K562 (cell line): ENCODE measurements around the gene ARHGAP9. TPM values are rescaled to one million over a fixed set of nuclear protein-coding genes. Genes with fewer than 3 reads are reported as not detected.
A peak's percentile ranks its signal among the peaks of the same experiment; 100 is the strongest.

Source experiments
- CHCHD3 ChIP-seq: fragments of 250-450 bp; sonication (Bioruptor Pico); IDR thresholded peaks from 2 replicates; pipeline ENCODE4 v2.1.2; 2022; ENCODE audit warnings: mild to moderate bottlenecking
- CTCFL ChIP-seq: IDR thresholded peaks from 2 replicates; pipeline ENCODE4 v1.6.1; 2011; ENCODE audit warnings: borderline replicate concordance, low read depth, mild to moderate bottlenecking, moderate library complexity, low read length; ENCODE audit not compliant: insufficient read depth, poor library complexity, severe bottlenecking
- HIVEP1 ChIP-seq: fragments of 250-450 bp; sonication (Bioruptor Pico); IDR thresholded peaks from 2 replicates; pipeline ENCODE4 v1.4.0; 2020; ENCODE audit warnings: mild to moderate bottlenecking
- HLTF ChIP-seq: fragments of 450-650 bp; IDR thresholded peaks from 2 replicates; pipeline ENCODE4 v1.6.1; 2016
- HSF4 ChIP-seq: fragments of 250-450 bp; sonication (Bioruptor Pico); IDR thresholded peaks from 2 replicates; pipeline ENCODE4 v2.1.2; 2022; ENCODE audit warnings: mild to moderate bottlenecking, moderate library complexity, borderline replicate concordance
- NFE2 ChIP-seq: IDR thresholded peaks from 2 replicates; pipeline ENCODE4 v1.6.1; 2014; ENCODE audit warnings: antibody characterized with exemption, low read depth
- NR2C1 ChIP-seq, 2 experiments: fragments of 450-650 bp; IDR thresholded peaks; 2 replicates each; pipeline ENCODE4 v1.6.1; 2017; ENCODE audit warnings: mild to moderate bottlenecking in 2 of 2, antibody characterized with exemption in 1 of 2, inconsistent platforms in 1 of 2, missing compliant biosample characterization in 1 of 2, missing genetic modification characterization in 1 of 2
- NR4A1 ChIP-seq, 2 experiments: fragments of 250-450 bp in 1 of 2; fragments of 450-650 bp in 1 of 2; sonication (Bioruptor Pico) in 1 of 2; IDR thresholded peaks; 2 replicates each; pipeline versions ENCODE4 v1.4.0 to v1.6.1; 2016 to 2020; ENCODE audit warnings: mild to moderate bottlenecking in 2 of 2, missing compliant biosample characterization in 1 of 2, missing genetic modification characterization in 1 of 2, moderate library complexity in 1 of 2
- PHTF2 ChIP-seq: fragments of 250-450 bp; sonication (Bioruptor Pico); IDR thresholded peaks from 2 replicates; pipeline ENCODE4 v1.5.0; 2021; ENCODE audit warnings: mild to moderate bottlenecking
- SP1 ChIP-seq: sonication (generic); formaldehyde crosslinking; IDR thresholded peaks from 2 replicates; pipeline ENCODE4 v1.8.1; 2022; ENCODE audit warnings: mild to moderate bottlenecking, missing genetic modification reagents
- STAT5A ChIP-seq: IDR thresholded peaks from 2 replicates; pipeline ENCODE4 v1.6.1; 2012; ENCODE audit warnings: low read length, inconsistent platforms, borderline replicate concordance
- polyA plus RNA-seq, 8 experiments: library from polyadenylated mRNA; depleted of rRNA in 4 of 8; stranded (reverse) in 5 of 8; unstranded in 3 of 8; fragments of >200 nt; fragmentation: Nextera tagmentation in 2 of 8; fragmentation: Illumina TruSeq in 1 of 8; extraction: Ambion mirVana in 2 of 8; extraction: Trizol in 1 of 8; gene quantifications; 2 replicates each; pipeline versions ENCODE4 v1.2.1 to v1.2.3, GENCODE V29; 2011 to 2014; ENCODE audit warnings: inconsistent platforms in 1 of 8, missing spikeins in 1 of 8
- total RNA-seq, 7 experiments: library from RNA; depleted of rRNA in 6 of 7; stranded (reverse); fragments of >200 nt in 6 of 7; fragmentation: Illumina TruSeq in 2 of 7; extraction: Trizol in 2 of 7; gene quantifications; 2 replicates each; pipeline versions ENCODE4 v1.2.1 to v1.2.3, GENCODE V29; 2011 to 2021; ENCODE audit warnings: low replicate concordance in 1 of 7
- TF ChIP-seq, protein P1 (sequence below), 2 experiments: fragments of 450-650 bp; formaldehyde crosslinking in 1 of 2; IDR thresholded peaks; 2 replicates each; pipeline versions ENCODE4 v1.4.0 to v1.6.1; 2014 to 2020; ENCODE audit warnings: mild to moderate bottlenecking in 2 of 2, borderline replicate concordance in 1 of 2, low read depth in 1 of 2
- TF ChIP-seq, protein P2 (sequence below): fragments of 450-650 bp; IDR thresholded peaks from 2 replicates; pipeline ENCODE4 v1.6.1; 2016; ENCODE audit warnings: antibody characterized with exemption
- TF ChIP-seq, protein P3 (sequence below): sonication (generic); formaldehyde crosslinking; IDR thresholded peaks from 2 replicates; pipeline ENCODE4 v1.8.0; 2022; ENCODE audit warnings: missing genetic modification reagents, mild to moderate bottlenecking, borderline replicate concordance

ARHGAP9 gene
- total and polyA plus RNA-seq, 9 of the 15 experiments (the other 6 are each of a cell fraction or from before 2014, with no cell fraction given), result 1.5 to 10.2 (median 5.1) TPM

DNA sequence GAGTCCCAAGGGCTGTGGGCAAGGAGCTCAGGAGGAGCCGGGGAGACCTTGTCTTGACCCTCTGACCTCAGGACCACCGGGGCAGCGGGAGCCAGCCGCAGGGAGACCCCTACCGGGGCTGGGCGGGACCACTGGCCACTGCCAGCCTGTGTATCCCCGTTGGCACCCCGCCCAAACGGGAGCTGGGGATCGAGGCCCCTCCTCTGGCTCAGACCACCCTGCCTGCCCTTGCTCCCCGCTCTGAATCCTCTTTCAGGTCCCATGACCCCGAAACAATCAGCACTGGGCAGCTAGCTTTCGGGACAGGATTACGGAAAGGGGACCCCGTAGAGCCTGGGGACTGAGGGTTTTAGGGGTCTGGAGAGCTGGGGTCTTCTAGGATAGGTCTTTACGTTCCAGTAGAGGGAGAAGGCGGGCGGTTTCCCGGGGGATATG, 18.8 kb downstream of the ARHGAP9 start (continued):
- TF ChIP-seq, protein P1, sequence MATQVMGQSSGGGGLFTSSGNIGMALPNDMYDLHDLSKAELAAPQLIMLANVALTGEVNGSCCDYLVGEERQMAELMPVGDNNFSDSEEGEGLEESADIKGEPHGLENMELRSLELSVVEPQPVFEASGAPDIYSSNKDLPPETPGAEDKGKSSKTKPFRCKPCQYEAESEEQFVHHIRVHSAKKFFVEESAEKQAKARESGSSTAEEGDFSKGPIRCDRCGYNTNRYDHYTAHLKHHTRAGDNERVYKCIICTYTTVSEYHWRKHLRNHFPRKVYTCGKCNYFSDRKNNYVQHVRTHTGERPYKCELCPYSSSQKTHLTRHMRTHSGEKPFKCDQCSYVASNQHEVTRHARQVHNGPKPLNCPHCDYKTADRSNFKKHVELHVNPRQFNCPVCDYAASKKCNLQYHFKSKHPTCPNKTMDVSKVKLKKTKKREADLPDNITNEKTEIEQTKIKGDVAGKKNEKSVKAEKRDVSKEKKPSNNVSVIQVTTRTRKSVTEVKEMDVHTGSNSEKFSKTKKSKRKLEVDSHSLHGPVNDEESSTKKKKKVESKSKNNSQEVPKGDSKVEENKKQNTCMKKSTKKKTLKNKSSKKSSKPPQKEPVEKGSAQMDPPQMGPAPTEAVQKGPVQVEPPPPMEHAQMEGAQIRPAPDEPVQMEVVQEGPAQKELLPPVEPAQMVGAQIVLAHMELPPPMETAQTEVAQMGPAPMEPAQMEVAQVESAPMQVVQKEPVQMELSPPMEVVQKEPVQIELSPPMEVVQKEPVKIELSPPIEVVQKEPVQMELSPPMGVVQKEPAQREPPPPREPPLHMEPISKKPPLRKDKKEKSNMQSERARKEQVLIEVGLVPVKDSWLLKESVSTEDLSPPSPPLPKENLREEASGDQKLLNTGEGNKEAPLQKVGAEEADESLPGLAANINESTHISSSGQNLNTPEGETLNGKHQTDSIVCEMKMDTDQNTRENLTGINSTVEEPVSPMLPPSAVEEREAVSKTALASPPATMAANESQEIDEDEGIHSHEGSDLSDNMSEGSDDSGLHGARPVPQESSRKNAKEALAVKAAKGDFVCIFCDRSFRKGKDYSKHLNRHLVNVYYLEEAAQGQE (IDR thresholded peaks at IDR 0.05; ENCODE audit: borderline replicate concordance), result no peak
- TF ChIP-seq, protein P1 (CRISPR knock-in tag; IDR thresholded peaks at IDR 0.05; ENCODE audit: low read depth), result no peak
- TF ChIP-seq HSF4 (no peak), NR2C1 (IDR thresholded peaks at IDR 0.05) (no peak), NR2C1 (tag; IDR thresholded peaks at IDR 0.05) (no peak), STAT5A (no peak), HLTF (no peak), SP1 (CRISPR knock-in tag) (no peak), NR4A1 (CRISPR knock-in tag; IDR thresholded peaks at IDR 0.05) (no peak), NR4A1 (tag; IDR thresholded peaks at IDR 0.05) (no peak), PHTF2 (CRISPR knock-in tag) (no peak), CHCHD3 (CRISPR knock-in tag) (no peak), HIVEP1 (CRISPR knock-in tag) (no peak), CTCFL (peak; percentile 55), NFE2 (no peak)
- TF ChIP-seq, protein P2, sequence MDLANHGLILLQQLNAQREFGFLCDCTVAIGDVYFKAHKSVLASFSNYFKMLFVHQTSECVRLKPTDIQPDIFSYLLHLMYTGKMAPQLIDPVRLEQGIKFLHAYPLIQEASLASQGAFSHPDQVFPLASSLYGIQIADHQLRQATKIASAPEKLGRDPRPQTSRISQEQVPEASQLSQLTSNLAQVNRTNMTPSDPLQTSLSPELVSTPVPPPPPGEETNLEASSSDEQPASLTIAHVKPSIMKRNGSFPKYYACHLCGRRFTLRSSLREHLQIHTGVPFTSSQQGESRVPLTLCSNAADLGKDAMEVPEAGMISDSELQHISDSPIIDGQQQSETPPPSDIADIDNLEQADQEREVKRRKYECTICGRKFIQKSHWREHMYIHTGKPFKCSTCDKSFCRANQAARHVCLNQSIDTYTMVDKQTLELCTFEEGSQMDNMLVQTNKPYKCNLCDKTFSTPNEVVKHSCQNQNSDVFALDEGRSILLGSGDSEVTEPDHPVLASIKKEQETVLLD, result no peak
- TF ChIP-seq, protein P3, sequence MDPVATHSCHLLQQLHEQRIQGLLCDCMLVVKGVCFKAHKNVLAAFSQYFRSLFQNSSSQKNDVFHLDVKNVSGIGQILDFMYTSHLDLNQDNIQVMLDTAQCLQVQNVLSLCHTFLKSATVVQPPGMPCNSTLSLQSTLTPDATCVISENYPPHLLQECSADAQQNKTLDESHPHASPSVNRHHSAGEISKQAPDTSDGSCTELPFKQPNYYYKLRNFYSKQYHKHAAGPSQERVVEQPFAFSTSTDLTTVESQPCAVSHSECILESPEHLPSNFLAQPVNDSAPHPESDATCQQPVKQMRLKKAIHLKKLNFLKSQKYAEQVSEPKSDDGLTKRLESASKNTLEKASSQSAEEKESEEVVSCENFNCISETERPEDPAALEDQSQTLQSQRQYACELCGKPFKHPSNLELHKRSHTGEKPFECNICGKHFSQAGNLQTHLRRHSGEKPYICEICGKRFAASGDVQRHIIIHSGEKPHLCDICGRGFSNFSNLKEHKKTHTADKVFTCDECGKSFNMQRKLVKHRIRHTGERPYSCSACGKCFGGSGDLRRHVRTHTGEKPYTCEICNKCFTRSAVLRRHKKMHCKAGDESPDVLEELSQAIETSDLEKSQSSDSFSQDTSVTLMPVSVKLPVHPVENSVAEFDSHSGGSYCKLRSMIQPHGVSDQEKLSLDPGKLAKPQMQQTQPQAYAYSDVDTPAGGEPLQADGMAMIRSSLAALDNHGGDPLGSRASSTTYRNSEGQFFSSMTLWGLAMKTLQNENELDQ (CRISPR knock-in tag), result no peak
